Activated naive CD4-positive, alpha-beta T cell (primary cell): Measurements from ENCODE around the gene FCMR.

ENCODE experiments used
- DNase-seq, 4 experiments: peaks; one replicate each; lab custom pipeline; 2025; lab: John Stamatoyannopoulos, UW

FCMR gene, protein sequence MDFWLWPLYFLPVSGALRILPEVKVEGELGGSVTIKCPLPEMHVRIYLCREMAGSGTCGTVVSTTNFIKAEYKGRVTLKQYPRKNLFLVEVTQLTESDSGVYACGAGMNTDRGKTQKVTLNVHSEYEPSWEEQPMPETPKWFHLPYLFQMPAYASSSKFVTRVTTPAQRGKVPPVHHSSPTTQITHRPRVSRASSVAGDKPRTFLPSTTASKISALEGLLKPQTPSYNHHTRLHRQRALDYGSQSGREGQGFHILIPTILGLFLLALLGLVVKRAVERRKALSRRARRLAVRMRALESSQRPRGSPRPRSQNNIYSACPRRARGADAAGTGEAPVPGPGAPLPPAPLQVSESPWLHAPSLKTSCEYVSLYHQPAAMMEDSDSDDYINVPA

GRCh38 chr1:206921772-206922265 is at the start of gene FCMR:
Gene FCMR (minus strand): TSS chr1:206921941. CDS start chr1:206921854, 87 bp downstream.
- no peak for DNase-seq

- no peak for DNase-seq
Observed at GRCh38 chr1:206971029-206971655, 49.4 kb upstream of the FCMR start.

- no peak for DNase-seq
Observed at GRCh38 chr1:206970446-206970845, 48.7 kb upstream of the FCMR start, which contains the start of gene FCAMR. Gene FCAMR (minus strand): TSS chr1:206970460. CDS start chr1:206970125, 335 bp downstream.

- DNase-seq = no peak
Observed at GRCh38 chr1:206969090-206969489, 47.3 kb upstream of the FCMR start.

DNA sequence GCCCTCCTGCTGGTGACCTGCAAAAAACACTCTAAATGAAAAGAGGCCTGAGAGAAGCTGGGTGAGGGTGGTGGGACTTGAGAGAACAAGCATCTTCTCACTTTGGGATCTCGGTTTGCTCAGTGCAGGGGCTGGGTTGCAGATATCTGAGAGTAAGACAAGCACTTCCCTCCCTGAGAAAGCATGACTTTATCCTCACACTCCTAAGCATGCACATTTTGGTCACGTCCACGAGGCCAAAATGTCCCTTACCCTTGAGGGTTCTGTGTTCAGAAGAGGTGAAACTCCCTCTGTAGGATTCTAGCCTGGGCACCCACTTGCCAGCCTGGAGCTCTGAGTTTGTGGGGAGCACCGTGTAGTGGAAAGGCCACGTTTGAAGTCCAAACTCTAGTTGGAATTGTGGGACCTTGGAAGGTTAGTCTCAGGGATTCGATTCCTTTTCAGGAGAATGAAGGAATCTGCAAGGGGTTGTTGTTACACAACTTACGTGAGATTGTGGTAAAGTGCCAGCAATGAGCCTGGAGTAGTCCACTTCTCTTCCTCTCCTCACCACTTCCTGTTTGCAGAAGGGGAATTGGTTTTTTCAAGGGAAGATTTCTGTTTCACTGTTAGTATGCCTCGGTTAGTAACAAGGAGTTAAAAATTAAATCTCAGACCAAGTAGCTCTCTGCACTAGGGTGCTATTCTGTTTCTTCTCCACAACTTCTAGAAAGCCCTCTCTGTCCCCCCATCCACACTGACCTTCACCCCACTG is 45.5 kb upstream of the FCMR start:
- DNase-seq = no peak

- no peak for DNase-seq
Observed at GRCh38 chr1:206965781-206966180, 44.0 kb upstream of the FCMR start.

DNA sequence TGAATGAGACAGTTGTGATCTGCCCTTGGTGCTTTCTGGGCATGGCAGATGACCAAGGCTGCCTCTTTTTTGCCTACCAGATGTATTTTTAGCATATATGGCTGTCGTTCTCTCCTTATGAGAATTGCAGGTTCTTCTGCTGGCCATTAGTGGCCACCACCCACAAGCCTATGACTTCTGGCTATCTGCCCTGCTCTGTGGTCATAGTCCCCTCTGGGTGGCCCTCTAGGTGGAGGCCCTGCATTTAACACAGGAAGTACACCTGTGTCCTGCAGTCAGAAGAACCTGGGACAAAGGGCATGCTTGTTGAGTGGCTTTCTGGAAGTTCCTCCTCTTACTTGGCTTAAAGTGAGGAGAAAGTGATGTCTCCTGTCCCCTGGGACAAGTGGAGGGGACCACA is 42.0 kb upstream of the FCMR start:
- DNase-seq = no peak

DNA sequence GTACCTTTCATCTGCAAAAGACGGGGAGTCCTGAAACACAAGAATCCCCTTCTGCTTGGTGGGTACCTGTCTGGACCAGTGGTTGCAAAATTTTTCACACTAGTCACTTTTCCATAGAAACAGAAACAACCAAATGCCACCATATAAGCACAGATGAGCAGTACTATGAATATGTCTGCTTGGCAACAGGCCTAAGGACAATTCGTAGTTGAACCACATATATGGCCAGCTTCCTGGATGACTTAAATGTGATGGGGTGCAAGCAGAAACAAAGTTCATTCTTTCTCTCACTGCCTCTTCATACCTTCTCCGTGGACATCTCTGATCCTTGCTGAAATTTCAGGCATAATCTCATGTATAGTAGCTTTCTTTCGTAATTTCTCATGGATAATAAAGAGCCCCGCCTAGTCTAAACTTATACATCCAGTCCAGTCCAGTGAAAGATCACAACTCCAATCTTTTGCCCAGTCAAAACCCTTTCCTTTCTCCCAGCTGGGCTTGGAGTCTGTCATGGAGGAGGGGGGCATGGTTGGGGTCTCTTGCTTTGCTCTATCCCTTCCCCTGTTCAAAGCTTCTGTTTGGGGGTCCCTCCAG is 41.5 kb upstream of the FCMR start:
- no peak for DNase-seq

- no peak for DNase-seq
Observed at GRCh38 chr1:206962272-206962671, 40.5 kb upstream of the FCMR start.

DNA sequence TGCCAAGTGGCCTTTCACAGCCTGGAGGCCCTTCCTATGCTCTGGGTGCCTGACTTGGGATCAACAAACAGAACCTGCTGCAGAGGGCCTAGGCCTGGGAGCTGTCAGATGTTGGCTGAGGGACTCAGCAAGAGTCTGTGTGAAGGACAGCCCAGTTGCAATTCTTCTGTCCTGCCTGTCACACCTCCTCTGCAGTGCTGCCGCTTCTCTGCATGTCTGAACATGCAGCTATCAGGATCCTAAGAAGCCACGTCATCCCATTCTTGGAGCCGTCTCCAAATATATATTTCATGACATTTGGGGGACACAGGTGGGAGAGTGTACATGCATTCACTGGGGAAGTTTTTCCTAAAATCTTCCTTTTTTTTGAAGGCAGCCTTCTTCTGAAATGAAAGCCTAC is 39.9 kb upstream of the FCMR start:
- no peak for DNase-seq

DNA sequence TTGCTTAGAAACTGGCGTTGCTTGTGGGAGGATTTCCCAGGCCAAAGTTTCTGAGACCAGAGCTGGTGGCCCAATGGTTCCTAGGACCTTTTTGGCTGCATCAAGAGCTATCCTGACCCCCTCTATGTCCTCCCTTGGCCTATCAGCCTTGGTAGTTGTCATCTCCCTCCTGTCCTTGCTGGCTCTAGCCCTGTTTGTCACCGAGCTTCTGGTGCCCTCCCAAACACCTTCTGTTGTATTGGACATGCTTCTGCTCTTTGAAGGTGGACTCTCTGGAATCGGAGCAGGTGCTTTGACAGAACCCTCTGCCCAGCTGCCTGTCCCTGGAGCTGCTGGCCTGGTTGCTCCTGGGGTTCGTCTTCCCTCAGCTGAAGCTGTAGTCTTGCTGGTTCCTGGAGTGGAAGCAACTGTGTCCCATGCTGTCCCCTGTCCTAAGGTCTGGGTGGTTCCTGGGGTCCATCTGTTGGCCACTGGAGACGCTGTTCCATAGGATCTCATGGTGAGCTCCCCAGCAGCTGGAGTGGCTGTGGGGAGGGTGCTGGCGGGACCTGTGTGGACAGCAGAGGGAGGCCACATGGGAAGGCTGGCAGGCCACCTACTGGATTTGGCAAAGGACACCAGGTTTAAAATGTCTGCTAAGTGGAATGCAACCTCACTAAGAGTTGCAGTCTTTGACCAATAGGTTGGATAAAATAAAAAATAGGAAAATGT is 39.1 kb upstream of the FCMR start:
- DNase-seq = no peak

DNA sequence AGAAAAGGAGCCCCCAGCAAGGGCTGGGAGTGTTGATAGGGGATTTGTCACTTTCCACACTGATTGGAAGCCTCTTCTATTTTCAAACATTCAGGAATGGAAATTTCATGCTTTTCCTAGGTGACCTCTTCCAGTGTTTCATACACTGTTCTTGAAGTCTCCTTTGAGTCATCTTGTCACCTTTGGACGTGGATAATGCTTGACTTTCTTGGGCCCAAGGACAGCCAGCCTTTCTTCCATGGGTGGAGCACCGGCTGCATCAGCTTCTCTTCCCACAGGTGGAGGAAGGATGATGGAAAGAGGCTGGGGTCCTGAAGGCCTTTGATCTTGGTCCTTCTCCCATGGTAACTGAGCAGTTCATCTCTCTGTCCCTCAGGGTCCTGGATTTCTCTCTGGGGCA is 36.4 kb upstream of the FCMR start:
- no peak for DNase-seq

DNA sequence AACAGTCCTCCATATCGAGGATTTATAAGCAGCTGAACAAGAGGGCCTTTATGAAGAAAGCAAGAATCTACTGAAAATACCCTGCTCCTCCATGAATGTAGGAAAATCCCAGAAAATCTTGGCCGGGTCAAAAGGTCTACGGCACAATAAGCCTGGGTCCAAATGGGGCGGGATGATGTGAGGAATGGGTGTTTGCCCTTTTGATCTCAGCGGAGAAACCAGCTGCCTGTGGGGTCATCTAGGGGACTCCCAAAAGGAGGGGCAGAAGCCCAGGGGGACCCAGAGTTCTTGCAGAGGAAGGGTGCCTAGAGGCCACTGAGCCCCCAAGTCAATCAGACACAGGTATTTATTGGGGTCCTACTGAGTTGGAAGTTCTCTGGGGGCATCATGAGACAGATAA is 35.9 kb upstream of the FCMR start:
- no peak for DNase-seq

DNA sequence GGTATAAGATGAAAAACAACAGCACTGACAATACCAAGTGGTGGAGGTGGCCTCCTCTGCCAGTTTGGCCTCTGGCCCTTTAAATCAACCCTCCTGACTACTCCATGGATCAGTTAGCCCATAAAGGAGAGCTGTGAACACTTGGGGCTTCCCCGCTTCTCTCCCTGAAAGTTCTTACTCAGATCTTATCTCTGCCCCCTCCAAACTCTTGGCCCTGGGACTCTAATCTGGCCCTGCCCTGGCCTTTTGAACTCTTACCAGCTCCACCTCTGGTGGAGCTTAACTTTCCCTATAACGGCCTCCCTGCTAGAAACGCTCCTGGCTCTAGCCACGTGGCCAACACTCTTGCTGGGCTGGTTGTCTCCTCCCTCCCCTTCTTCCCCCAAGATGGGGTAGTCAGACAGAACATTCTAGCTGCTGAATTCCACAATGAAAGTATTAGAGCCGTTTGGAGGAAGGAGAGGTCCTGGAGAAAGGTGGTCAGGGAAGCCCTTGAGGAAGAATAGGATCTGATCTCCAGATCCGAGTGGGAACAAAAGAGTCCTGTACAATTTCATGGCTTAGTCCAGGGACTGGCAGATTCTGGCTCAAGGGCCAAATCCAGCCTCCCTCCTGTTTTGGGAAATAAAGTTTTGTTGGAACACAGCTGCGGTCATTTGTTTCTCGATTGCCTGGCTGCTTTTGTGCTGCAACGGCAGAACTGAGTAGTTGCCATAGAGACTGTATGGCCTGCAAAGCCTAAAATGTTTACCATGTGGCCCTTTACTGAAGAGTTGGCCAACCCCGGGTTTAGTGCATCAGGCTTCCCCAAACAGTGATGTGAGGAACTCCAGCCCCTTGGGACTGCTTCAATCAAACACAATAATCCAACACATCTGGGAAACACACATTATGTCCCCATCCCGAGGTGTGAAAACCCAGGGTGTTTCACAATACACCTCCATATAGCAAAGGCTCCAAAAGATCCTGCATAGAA is 34.0 kb upstream of the FCMR start:
- no peak for DNase-seq

DNA sequence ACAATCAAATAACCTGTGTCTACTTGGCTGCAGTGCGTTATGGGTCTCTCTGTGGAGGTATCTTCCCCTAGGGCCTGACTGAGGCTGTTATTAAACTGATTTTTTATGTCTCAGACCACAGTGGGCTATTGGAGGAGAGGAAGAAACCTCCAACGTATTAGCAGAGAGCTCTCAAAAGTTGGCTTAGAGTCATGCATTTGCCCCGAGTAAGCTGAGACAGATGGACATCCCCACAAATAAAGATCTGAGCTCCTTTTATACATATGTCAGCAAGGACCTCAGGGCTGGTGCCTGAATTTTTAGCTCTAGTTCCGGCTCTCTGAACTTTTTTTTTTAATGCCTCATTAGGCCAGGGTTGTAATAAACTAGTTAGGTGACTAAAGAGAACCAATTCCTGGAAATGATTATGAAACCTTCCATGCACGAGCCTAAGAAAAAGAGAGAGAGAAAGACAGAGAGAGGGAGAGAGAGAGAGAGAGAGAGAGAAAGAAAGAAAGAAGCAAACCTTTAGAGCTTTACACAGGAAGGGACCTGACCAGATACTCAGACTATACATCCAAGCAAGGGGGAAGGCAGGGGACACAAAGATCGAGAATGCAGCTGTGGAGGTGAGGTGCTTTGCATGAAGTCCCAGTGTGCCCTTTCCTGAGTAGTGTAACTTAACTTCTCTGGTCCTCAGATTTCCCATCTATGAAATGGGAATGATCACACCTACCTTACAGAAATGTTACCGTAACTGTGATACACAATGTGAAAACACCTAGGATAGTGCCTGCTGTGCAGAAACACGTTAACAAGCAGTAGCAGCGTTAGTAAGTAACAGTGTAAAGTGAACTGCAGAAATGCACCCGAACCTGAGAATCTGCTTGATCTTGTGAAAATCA is 33.0 kb upstream of the FCMR start:
- no peak for DNase-seq

- DNase-seq = no peak
Observed at GRCh38 chr1:206953626-206954025, 31.9 kb upstream of the FCMR start.

GRCh38 chr1:206953126-206953525 is 31.4 kb upstream of the FCMR start:
- DNase-seq = no peak

DNA sequence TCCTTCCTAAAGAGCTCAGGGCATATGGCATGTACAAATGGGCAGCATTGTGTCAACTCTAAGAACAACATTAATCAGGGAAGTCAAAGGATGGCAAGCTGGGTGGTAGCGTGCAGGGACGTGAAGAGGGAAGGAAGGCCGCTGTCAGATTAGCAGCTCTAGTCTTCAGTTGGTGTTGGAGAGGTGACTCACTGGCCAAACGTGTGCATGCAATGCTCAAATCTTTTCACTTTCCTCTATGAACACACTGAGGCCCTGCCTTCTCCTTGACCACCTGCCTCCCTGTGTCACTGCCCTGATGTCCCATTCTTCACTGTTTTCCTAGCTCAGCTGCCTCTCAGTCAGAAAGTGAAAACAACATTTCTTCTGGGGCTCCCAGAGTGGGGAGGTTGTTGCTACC is 30.4 kb upstream of the FCMR start:
- DNase-seq = no peak

GRCh38 chr1:206951318-206952100 is 29.8 kb upstream of the FCMR start:
- DNase-seq = no peak
